Astrocyte (in vitro differentiated cells and primary cell): ENCODE data around the gene VPS72.
"Not testable (repeated sequence)": the region's sequence is repeated elsewhere in the genome, so short reads cannot be mapped to it uniquely, and the experiment has no call there.

Experiments
- CTCF ChIP-seq: IDR thresholded peaks from 2 replicates; pipeline ENCODE4 v1.5.1; 2011; ENCODE audit warnings: low read depth, mild to moderate bottlenecking, inconsistent platforms, low read length, moderate library complexity; ENCODE audit not compliant: insufficient read depth
- EZH2 ChIP-seq: IDR thresholded peaks from 2 replicates; pipeline ENCODE4 v1.6.1; 2012; ENCODE audit warnings: mild to moderate bottlenecking, low read length, inconsistent platforms; ENCODE audit not compliant: insufficient read depth

DNA sequence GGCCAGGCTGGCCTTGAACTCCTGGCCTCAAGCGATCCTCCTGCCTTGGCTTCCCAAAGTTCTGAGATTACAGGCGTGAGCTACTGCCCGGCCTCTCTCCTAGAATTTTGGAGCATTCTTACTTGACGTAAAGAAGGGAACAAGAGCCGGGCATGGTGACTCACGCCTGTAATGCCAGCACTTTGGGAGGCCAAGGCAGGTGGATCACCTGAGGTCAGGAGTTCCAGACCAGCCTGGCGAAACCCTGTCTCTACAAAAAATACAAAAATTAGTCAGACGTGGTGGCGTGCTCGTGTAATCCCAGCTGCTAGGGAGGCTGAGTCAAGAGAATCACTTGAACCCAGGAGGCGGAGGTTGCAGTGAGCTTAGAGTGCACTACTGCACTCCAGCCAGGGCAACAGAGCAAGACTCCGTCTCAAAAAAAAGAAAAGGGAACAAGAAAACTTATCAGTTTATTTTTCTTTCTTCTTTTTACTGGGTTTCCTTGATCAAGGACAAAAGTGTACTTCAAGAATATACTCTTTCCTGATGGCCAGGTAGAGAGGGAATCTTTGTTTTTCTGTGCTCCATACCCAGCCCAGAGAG lies 15.5 kb upstream of the VPS72 start:
- TF ChIP-seq CTCF, EZH2: not testable (repeated sequence)
